22Rv1 (cell line): ENCODE measurements around the gene PIH1D2.

ENCODE experiments used
- H3K27ac ChIP-seq: fragments of 450-650 bp; 2 replicates; pipeline ENCODE4 v1.5.1; 2017
- ZFX ChIP-seq: fragments of 450-650 bp; IDR thresholded peaks from 2 replicates; pipeline ENCODE4 v1.6.1; 2017; ENCODE audit warnings: antibody characterized with exemption, borderline replicate concordance
- TF ChIP-seq, protein P1 (sequence below): fragments of 450-650 bp; IDR thresholded peaks from 2 replicates; pipeline ENCODE4 v1.5.1; 2017; ENCODE audit warnings: mild to moderate bottlenecking

PIH1D2 gene

DNA sequence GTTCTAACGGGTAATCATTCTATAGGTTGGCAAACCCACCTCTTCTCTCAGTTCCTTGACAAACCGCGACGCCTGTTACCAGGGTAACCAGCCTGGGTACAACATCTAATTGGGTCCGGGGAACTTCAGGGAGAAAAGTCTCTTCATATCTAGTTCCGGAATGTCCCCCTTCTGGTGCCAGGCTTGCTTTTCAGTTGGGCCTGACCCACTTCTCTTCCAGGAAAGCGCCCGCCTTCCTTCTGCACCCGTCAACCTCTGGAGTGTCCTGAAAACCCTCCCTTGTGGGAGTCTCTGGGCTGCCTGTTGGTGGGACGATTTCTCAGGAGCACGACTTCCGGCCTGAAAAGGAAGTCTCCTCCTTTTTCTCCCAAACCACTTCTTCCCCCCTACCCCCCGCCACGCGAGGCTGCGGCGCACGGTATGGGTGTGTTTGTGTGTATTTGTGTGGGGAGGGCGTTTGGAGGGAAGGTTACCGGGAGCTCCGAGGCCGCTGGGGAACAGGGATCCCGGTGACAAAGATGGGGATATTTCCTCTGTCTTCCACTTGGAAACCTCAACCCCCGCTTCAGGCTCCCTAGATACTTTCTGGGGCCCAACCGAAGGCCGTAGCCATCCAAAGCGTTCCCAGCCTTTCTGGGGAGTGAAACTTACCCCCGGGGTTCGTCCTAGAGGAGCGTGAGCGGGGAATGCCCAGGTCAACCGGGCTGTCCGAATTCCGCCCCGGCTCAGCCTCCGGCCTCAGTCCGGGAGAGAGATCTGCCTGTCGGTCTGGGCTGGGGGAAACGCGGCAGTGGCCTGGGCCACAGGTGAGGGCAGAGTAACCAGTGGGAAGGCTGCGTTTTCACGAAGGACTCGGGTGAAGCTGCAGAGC, at the start of gene PIH1D2, which contains the start of gene NKAPD1:
PIH1D2 (minus strand) TSS at position 77 of the 871 bp plus-strand sequence. CDS start 843 bp downstream, outside the sequence.
NKAPD1 (plus strand) TSS at position 359 of the 871 bp plus-strand sequence. CDS start 1,276 bp downstream, outside the sequence.
- peak within 1 kb of the TSS; percentile 81 for H3K27ac ChIP-seq
- TF ChIP-seq ZFX: no peak
- TF ChIP-seq, protein P1, sequence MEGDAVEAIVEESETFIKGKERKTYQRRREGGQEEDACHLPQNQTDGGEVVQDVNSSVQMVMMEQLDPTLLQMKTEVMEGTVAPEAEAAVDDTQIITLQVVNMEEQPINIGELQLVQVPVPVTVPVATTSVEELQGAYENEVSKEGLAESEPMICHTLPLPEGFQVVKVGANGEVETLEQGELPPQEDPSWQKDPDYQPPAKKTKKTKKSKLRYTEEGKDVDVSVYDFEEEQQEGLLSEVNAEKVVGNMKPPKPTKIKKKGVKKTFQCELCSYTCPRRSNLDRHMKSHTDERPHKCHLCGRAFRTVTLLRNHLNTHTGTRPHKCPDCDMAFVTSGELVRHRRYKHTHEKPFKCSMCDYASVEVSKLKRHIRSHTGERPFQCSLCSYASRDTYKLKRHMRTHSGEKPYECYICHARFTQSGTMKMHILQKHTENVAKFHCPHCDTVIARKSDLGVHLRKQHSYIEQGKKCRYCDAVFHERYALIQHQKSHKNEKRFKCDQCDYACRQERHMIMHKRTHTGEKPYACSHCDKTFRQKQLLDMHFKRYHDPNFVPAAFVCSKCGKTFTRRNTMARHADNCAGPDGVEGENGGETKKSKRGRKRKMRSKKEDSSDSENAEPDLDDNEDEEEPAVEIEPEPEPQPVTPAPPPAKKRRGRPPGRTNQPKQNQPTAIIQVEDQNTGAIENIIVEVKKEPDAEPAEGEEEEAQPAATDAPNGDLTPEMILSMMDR: no peak

- TF ChIP-seq, protein P1: no peak
- no peak for TF ChIP-seq ZFX
Observed at GRCh38 chr11:112123129-112123528, 49.3 kb upstream of the PIH1D2 start.

DNA sequence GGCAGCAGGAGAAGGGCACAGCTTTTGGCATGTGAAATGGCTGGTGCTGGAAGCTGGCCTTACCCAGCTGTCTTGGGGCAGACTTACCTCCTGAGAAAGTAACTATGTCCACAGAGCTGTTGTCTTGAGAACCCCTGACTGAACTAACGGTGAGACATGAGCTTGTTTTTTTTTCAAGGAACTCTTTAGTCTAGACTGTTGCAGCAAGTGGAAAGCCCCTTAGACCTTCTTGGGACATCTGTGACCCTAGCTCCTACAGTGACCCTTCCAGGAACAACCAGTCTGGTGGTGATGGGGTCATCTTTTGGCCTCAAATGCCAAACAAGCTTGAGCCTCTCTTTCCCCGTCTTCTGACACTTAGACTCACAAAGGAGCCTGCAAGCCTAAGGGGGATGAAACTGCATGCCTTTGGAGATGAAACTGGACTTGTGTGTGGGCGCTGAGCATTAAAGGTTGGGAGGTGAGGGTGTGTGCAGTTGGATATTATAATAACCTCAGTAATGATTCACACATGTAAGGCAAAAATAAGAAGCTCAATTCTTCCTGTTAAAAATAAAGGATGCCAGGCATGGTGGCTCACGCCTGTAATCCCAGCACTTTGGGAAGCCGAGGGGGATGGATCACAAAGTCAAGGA, 48.3 kb upstream of the PIH1D2 start:
- H3K27ac ChIP-seq: no peak overlapping the region
- TF ChIP-seq, protein P1: no peak
- TF ChIP-seq ZFX: no peak

More at GRCh38 chr11:112123129-112123528, 49.3 kb upstream of the PIH1D2 start:
- no peak overlapping the region for H3K27ac ChIP-seq

DNA sequence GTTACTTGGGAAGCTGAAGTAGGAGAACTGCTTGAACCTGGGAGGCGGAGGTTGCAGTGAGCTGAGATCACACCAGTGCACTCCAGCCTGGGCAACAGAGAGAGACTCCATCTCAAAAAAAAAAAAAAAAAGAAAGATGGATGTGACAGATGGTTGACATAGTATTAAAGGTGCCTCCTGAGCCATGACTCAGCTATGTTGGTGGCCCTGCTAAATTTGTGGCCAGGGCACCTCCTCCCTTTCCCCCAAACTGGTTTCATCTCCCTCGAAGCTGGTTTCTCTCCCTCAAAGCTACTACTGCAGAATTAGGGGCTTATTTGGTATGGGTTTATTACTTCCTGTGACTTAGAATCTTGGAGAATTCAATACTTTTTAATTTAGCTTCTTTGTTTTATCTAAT, 44.4 kb upstream of the PIH1D2 start:
- TF ChIP-seq, protein P1: no peak

GRCh38 chr11:112115386-112115785, 41.6 kb upstream of the PIH1D2 start:
- H3K27ac ChIP-seq: no peak overlapping the region
- no peak for TF ChIP-seq ZFX
- TF ChIP-seq, protein P1: no peak

More for the DNA sequence above, 44.4 kb upstream of the PIH1D2 start:
- H3K27ac ChIP-seq: no peak overlapping the region

DNA sequence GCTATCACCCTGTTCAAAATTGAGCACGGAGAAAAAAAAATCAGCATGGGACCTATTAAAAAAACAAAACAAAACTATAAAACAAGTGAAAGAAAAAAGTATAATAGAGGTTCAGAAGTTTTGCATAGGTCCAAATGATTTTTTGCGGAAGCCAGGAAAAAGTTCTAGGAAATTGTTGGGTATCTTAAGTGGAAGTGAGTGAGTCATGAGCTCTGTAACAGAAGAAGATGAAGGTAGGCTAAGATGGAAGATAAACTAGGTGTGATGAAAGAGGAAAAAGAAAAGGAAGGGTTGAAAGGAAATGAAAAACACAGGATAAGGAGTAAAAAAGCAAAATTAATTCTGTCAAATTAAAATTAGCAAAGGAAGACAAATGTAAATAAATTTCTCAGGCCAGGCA, 40.6 kb upstream of the PIH1D2 start:
- no peak overlapping the region for H3K27ac ChIP-seq
- TF ChIP-seq ZFX: no peak
- TF ChIP-seq, protein P1: no peak
